HEK293 (cell line): ENCODE data around the gene PRXL2C.

Experiments used
- IKZF3 ChIP-seq: fragments of 450-650 bp; IDR thresholded peaks from 2 replicates; pipeline ENCODE4 v1.5.0; 2018; ENCODE audit warnings: missing biosample characterization, mild to moderate bottlenecking, missing genetic modification characterization, moderate library complexity
- KLF8 ChIP-seq: fragments of 450-650 bp; formaldehyde crosslinking; IDR thresholded peaks from 2 replicates; pipeline ENCODE4 v1.5.1; 2016; ENCODE audit warnings: missing biosample characterization, missing genetic modification characterization
- KLF9 ChIP-seq: fragments of 450-650 bp; formaldehyde crosslinking; IDR thresholded peaks from 2 replicates; pipeline ENCODE4 v1.5.1; 2016; ENCODE audit warnings: missing biosample characterization, missing genetic modification characterization, low read depth
- SCRT1 ChIP-seq: fragments of 450-650 bp; formaldehyde crosslinking; IDR thresholded peaks from 2 replicates; pipeline ENCODE4 v1.5.1; 2016; ENCODE audit warnings: missing biosample characterization, missing genetic modification characterization, borderline replicate concordance
- SETDB1 ChIP-seq: IDR thresholded peaks from one replicate; pipeline ENCODE4 v1.6.1; 2017; ENCODE audit warnings: mild to moderate bottlenecking, low read length, moderate library complexity, mixed read lengths; ENCODE audit not compliant: insufficient read length
- WT1 ChIP-seq: fragments of 450-650 bp; formaldehyde crosslinking; IDR thresholded peaks from 2 replicates; pipeline ENCODE4 v1.5.1; 2016; ENCODE audit warnings: missing biosample characterization, missing genetic modification characterization
- ZNF274 ChIP-seq, 2 experiments: fragments of 200-500 bp in 1 of 2; fragments of 450-650 bp in 1 of 2; sonication (Bioruptor generic) in 1 of 2; formaldehyde crosslinking in 1 of 2; IDR thresholded peaks; 2 replicates each; pipeline versions ENCODE4 v1.5.1 to v1.6.1; 2014 to 2016; ENCODE audit warnings: borderline replicate concordance in 1 of 2, inconsistent platforms in 1 of 2, low read length in 1 of 2, missing biosample characterization in 1 of 2, missing genetic modification characterization in 1 of 2
- ZNF624 ChIP-seq: fragments of 450-650 bp; formaldehyde crosslinking; IDR thresholded peaks from 2 replicates; pipeline ENCODE4 v1.5.1; 2017; ENCODE audit warnings: missing biosample characterization, missing genetic modification characterization
- ZNF791 ChIP-seq: fragments of 450-650 bp; formaldehyde crosslinking; IDR thresholded peaks from 2 replicates; pipeline ENCODE4 v1.5.1; 2016; ENCODE audit warnings: missing biosample characterization, missing genetic modification characterization
- ZXDB ChIP-seq: fragments of 450-650 bp; formaldehyde crosslinking; IDR thresholded peaks from 2 replicates; pipeline ENCODE4 v1.5.1; 2016; ENCODE audit warnings: missing biosample characterization, missing genetic modification characterization
- TF ChIP-seq, protein P1 (sequence below): fragments of 450-650 bp; formaldehyde crosslinking; IDR thresholded peaks from 2 replicates; pipeline ENCODE4 v1.5.1; 2017; ENCODE audit warnings: missing biosample characterization, missing genetic modification characterization
- TF ChIP-seq, protein P2 (sequence below): fragments of 450-650 bp; formaldehyde crosslinking; IDR thresholded peaks from 2 replicates; pipeline ENCODE4 v1.5.1; 2016; ENCODE audit warnings: missing biosample characterization, missing genetic modification characterization
- TF ChIP-seq, protein P3 (sequence below): fragments of 450-650 bp; formaldehyde crosslinking; IDR thresholded peaks from 2 replicates; pipeline ENCODE4 v1.5.1; 2016; ENCODE audit warnings: missing biosample characterization, missing genetic modification characterization
- TF ChIP-seq, protein P4 (sequence below): fragments of 450-650 bp; formaldehyde crosslinking; IDR thresholded peaks from 2 replicates; pipeline ENCODE4 v1.5.1; 2016; ENCODE audit warnings: missing biosample characterization, missing genetic modification characterization
- TF ChIP-seq, protein P5 (sequence below): fragments of 450-650 bp; formaldehyde crosslinking; IDR thresholded peaks from 2 replicates; pipeline ENCODE4 v1.5.1; 2016; ENCODE audit warnings: missing biosample characterization, missing genetic modification characterization, borderline replicate concordance
- TF ChIP-seq, protein P6 (sequence below): fragments of 450-650 bp; formaldehyde crosslinking; IDR thresholded peaks from 2 replicates; pipeline ENCODE4 v1.5.1; 2016; ENCODE audit warnings: missing biosample characterization, missing genetic modification characterization
- TF ChIP-seq, protein P7 (sequence below): fragments of 450-650 bp; formaldehyde crosslinking; IDR thresholded peaks from 2 replicates; pipeline ENCODE4 v1.5.1; 2017; ENCODE audit warnings: missing biosample characterization, missing genetic modification characterization
- TF ChIP-seq, protein P8 (sequence below): fragments of 450-650 bp; formaldehyde crosslinking; IDR thresholded peaks from 2 replicates; pipeline ENCODE4 v1.5.1; 2016; ENCODE audit warnings: missing biosample characterization, missing genetic modification characterization, low read depth

The PRXL2C gene

DNA sequence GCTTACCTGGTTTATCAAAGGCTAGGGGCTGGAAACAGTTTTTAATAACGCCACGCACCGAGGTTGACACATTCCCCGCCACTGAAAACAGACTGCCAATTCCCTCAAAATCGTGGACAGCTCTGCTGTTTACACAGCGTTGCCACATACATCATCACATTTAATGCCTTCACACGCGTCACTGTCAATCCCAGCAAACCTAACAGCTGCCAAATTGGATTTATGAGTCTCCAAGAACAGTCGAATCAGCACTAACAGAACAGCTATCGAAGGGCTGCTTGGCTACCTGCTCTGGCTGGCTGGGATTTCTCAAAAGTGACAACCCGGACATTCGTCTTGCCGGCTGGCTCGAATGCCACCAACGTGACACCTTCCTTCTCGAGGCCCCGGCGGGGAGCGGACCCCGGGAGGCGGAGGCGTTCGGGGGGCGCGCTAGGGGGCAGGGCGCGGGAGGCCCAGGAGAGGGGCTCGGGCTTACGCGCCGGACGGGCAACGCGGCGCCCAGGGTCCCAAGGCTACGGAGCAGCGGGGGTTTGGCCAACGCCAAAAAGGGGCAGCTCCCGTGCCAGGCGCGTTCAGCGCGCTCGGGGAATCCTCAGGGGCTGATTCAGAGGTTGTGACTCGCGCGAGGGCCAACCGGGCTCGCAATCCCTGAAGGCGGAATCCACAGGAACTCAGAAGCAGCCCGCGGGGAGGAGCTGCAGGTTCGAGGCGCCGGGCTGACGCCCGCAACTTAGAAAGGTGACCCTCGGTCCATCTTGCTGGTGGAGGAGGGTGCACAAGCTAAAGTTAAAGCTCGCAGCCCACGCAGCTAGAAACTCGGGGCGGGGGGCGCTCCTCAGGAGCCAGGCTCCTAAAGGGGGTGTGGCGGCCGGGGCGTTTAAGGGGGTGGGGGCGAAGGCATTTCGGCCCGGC is 36.7 kb downstream of the PRXL2C start (continued):
- TF ChIP-seq, protein P1, sequence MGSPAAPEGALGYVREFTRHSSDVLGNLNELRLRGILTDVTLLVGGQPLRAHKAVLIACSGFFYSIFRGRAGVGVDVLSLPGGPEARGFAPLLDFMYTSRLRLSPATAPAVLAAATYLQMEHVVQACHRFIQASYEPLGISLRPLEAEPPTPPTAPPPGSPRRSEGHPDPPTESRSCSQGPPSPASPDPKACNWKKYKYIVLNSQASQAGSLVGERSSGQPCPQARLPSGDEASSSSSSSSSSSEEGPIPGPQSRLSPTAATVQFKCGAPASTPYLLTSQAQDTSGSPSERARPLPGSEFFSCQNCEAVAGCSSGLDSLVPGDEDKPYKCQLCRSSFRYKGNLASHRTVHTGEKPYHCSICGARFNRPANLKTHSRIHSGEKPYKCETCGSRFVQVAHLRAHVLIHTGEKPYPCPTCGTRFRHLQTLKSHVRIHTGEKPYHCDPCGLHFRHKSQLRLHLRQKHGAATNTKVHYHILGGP: peak; percentile 69; the same call in 1 of the 2 replicates
- TF ChIP-seq ZNF274 (IDR thresholded peaks at IDR 0.05; ENCODE audit: low read length): no peak
- TF ChIP-seq ZNF274 (tag by site-specific recombination; IDR thresholded peaks at IDR 0.05; ENCODE audit: borderline replicate concordance): no peak
- peak; percentile 33; the same call in 1 of the 2 replicates for TF ChIP-seq IKZF3 (tag by site-specific recombination)
- peak; percentile 11; the same call in 1 of the 2 replicates for TF ChIP-seq KLF8 (tag by site-specific recombination)
- TF ChIP-seq, protein P2, sequence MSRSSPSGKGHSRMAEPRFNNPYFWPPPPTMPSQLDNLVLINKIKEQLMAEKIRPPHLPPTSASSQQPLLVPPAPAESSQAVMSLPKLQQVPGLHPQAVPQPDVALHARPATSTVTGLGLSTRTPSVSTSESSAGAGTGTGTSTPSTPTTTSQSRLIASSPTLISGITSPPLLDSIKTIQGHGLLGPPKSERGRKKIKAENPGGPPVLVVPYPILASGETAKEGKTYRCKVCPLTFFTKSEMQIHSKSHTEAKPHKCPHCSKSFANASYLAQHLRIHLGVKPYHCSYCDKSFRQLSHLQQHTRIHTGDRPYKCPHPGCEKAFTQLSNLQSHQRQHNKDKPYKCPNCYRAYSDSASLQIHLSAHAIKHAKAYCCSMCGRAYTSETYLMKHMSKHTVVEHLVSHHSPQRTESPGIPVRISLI (tag by site-specific recombination): no peak
- no peak for TF ChIP-seq WT1
- TF ChIP-seq SETDB1: no peak
- TF ChIP-seq ZNF624 (tag by site-specific recombination): no peak
- TF ChIP-seq, protein P3, sequence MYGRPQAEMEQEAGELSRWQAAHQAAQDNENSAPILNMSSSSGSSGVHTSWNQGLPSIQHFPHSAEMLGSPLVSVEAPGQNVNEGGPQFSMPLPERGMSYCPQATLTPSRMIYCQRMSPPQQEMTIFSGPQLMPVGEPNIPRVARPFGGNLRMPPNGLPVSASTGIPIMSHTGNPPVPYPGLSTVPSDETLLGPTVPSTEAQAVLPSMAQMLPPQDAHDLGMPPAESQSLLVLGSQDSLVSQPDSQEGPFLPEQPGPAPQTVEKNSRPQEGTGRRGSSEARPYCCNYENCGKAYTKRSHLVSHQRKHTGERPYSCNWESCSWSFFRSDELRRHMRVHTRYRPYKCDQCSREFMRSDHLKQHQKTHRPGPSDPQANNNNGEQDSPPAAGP (tag by site-specific recombination): 0 out of 2 replicates have a peak, but pooled peaks have one; percentile 17
- TF ChIP-seq, protein P4, sequence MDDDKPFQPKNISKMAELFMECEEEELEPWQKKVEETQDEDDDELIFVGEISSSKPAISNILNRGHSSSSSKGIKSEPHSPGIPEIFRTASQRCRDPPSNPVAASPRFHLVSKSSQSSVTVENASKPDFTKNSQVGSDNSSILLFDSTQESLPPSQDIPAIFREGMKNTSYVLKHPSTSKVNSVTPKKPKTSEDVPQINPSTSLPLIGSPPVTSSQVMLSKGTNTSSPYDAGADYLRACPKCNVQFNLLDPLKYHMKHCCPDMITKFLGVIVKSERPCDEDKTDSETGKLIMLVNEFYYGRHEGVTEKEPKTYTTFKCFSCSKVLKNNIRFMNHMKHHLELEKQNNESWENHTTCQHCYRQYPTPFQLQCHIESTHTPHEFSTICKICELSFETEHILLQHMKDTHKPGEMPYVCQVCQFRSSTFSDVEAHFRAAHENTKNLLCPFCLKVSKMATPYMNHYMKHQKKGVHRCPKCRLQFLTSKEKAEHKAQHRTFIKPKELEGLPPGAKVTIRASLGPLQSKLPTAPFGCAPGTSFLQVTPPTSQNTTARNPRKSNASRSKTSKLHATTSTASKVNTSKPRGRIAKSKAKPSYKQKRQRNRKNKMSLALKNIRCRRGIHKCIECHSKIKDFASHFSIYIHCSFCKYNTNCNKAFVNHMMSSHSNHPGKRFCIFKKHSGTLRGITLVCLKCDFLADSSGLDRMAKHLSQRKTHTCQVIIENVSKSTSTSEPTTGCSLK: no peak
- TF ChIP-seq, protein P5, sequence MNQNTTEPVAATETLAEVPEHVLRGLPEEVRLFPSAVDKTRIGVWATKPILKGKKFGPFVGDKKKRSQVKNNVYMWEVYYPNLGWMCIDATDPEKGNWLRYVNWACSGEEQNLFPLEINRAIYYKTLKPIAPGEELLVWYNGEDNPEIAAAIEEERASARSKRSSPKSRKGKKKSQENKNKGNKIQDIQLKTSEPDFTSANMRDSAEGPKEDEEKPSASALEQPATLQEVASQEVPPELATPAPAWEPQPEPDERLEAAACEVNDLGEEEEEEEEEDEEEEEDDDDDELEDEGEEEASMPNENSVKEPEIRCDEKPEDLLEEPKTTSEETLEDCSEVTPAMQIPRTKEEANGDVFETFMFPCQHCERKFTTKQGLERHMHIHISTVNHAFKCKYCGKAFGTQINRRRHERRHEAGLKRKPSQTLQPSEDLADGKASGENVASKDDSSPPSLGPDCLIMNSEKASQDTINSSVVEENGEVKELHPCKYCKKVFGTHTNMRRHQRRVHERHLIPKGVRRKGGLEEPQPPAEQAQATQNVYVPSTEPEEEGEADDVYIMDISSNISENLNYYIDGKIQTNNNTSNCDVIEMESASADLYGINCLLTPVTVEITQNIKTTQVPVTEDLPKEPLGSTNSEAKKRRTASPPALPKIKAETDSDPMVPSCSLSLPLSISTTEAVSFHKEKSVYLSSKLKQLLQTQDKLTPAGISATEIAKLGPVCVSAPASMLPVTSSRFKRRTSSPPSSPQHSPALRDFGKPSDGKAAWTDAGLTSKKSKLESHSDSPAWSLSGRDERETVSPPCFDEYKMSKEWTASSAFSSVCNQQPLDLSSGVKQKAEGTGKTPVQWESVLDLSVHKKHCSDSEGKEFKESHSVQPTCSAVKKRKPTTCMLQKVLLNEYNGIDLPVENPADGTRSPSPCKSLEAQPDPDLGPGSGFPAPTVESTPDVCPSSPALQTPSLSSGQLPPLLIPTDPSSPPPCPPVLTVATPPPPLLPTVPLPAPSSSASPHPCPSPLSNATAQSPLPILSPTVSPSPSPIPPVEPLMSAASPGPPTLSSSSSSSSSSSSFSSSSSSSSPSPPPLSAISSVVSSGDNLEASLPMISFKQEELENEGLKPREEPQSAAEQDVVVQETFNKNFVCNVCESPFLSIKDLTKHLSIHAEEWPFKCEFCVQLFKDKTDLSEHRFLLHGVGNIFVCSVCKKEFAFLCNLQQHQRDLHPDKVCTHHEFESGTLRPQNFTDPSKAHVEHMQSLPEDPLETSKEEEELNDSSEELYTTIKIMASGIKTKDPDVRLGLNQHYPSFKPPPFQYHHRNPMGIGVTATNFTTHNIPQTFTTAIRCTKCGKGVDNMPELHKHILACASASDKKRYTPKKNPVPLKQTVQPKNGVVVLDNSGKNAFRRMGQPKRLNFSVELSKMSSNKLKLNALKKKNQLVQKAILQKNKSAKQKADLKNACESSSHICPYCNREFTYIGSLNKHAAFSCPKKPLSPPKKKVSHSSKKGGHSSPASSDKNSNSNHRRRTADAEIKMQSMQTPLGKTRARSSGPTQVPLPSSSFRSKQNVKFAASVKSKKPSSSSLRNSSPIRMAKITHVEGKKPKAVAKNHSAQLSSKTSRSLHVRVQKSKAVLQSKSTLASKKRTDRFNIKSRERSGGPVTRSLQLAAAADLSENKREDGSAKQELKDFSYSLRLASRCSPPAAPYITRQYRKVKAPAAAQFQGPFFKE (tag by site-specific recombination): no peak
- TF ChIP-seq KLF9 (tag by site-specific recombination): peak; percentile 57; the same call in 1 of the 2 replicates
- TF ChIP-seq ZXDB (tag by site-specific recombination): peak; percentile 43; the same call in 1 of the 2 replicates
- TF ChIP-seq, protein P6, sequence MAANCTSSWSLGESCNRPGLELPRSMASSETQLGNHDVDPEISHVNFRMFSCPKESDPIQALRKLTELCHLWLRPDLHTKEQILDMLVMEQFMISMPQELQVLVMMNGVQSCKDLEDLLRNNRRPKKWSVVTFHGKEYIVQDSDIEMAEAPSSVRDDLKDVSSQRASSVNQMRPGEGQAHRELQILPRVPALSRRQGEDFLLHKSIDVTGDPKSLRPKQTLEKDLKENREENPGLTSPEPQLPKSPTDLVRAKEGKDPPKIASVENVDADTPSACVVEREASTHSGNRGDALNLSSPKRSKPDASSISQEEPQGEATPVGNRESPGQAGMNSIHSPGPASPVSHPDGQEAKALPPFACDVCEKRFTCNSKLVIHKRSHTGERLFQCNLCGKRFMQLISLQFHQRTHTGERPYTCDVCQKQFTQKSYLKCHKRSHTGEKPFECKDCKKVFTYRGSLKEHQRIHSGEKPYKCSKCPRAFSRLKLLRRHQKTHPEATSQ (tag by site-specific recombination): no peak
- TF ChIP-seq ZNF791 (tag by site-specific recombination): no peak
- TF ChIP-seq, protein P7, sequence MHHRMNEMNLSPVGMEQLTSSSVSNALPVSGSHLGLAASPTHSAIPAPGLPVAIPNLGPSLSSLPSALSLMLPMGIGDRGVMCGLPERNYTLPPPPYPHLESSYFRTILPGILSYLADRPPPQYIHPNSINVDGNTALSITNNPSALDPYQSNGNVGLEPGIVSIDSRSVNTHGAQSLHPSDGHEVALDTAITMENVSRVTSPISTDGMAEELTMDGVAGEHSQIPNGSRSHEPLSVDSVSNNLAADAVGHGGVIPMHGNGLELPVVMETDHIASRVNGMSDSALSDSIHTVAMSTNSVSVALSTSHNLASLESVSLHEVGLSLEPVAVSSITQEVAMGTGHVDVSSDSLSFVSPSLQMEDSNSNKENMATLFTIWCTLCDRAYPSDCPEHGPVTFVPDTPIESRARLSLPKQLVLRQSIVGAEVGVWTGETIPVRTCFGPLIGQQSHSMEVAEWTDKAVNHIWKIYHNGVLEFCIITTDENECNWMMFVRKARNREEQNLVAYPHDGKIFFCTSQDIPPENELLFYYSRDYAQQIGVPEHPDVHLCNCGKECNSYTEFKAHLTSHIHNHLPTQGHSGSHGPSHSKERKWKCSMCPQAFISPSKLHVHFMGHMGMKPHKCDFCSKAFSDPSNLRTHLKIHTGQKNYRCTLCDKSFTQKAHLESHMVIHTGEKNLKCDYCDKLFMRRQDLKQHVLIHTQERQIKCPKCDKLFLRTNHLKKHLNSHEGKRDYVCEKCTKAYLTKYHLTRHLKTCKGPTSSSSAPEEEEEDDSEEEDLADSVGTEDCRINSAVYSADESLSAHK: peak; percentile 73; the same call in 1 of the 2 replicates
- no peak for TF ChIP-seq SCRT1
- TF ChIP-seq, protein P8, sequence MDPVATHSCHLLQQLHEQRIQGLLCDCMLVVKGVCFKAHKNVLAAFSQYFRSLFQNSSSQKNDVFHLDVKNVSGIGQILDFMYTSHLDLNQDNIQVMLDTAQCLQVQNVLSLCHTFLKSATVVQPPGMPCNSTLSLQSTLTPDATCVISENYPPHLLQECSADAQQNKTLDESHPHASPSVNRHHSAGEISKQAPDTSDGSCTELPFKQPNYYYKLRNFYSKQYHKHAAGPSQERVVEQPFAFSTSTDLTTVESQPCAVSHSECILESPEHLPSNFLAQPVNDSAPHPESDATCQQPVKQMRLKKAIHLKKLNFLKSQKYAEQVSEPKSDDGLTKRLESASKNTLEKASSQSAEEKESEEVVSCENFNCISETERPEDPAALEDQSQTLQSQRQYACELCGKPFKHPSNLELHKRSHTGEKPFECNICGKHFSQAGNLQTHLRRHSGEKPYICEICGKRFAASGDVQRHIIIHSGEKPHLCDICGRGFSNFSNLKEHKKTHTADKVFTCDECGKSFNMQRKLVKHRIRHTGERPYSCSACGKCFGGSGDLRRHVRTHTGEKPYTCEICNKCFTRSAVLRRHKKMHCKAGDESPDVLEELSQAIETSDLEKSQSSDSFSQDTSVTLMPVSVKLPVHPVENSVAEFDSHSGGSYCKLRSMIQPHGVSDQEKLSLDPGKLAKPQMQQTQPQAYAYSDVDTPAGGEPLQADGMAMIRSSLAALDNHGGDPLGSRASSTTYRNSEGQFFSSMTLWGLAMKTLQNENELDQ (tag by site-specific recombination): no peak
